HG03354 (cell line): ENCODE data around the gene SLFN12L.
A peak's percentile ranks its signal among the peaks of the same experiment; 100 is the strongest.
"Not testable (repeated sequence)": the region's sequence is repeated elsewhere in the genome, so short reads cannot be mapped to it uniquely, and the experiment has no call there.

ENCODE experiments used
- ATAC-seq: cut with Tn5 transposase; IDR thresholded peaks from one replicate; pipeline ENCODE4 v1.9.1; 2021; ENCODE audit warnings: mild to moderate bottlenecking; ENCODE audit not compliant: unreplicated experiment, poor library complexity, severe bottlenecking

Gene SLFN12L

GRCh38 chr17:35507714-35508113 lies 29.8 kb downstream of the SLFN12L start:
- not testable (repeated sequence) for ATAC-seq

- ATAC-seq, result no peak
Measured at GRCh38 chr17:35499548-35499947, 37.9 kb downstream of the SLFN12L start.

- ATAC-seq, result no peak
Measured at GRCh38 chr17:35498448-35499178, 38.9 kb downstream of the SLFN12L start.

GRCh38 chr17:35496451-35497290 lies 40.8 kb downstream of the SLFN12L start:
- ATAC-seq, result no peak

GRCh38 chr17:35493040-35493439 lies 44.4 kb downstream of the SLFN12L start:
- no peak for ATAC-seq

- ATAC-seq, result no peak
Measured at GRCh38 chr17:35491417-35491816, 46.1 kb downstream of the SLFN12L start.

GRCh38 chr17:35489944-35490343 lies 47.5 kb downstream of the SLFN12L start:
- no peak for ATAC-seq

- no peak for ATAC-seq
Measured at GRCh38 chr17:35488991-35489390, 48.5 kb downstream of the SLFN12L start.

- ATAC-seq, result peak; percentile 51
Measured at GRCh38 chr17:35486920-35487732, 50.4 kb downstream of the SLFN12L start.

- ATAC-seq, result no peak
Measured at GRCh38 chr17:35479271-35479670, 58.2 kb downstream of the SLFN12L start.

GRCh38 chr17:35477248-35477647 lies 60.2 kb downstream of the SLFN12L start:
- no peak for ATAC-seq

GRCh38 chr17:35476283-35476820 lies 61.1 kb downstream of the SLFN12L start:
- no peak for ATAC-seq

GRCh38 chr17:35468475-35468874 lies 69.0 kb downstream of the SLFN12L start:
- ATAC-seq, result no peak

GRCh38 chr17:35467824-35468223 lies 69.7 kb downstream of the SLFN12L start:
- no peak for ATAC-seq

GRCh38 chr17:35460354-35460851 lies 77.1 kb downstream of the SLFN12L start:
- ATAC-seq, result peak; percentile 94

- not testable (repeated sequence) for ATAC-seq
Measured at GRCh38 chr17:35454035-35454434, 83.4 kb downstream of the SLFN12L start.

- no peak for ATAC-seq
Measured at GRCh38 chr17:35453171-35453570, 84.3 kb downstream of the SLFN12L start.

- peak; percentile 47 for ATAC-seq
Measured at GRCh38 chr17:35449371-35449931, 88.0 kb downstream of the SLFN12L start.

- peak; percentile 7 for ATAC-seq
Measured at GRCh38 chr17:35448899-35449227, 88.6 kb downstream of the SLFN12L start.
